ENCODE data around the gene SPTBN5.

The SPTBN5 gene

DNA sequence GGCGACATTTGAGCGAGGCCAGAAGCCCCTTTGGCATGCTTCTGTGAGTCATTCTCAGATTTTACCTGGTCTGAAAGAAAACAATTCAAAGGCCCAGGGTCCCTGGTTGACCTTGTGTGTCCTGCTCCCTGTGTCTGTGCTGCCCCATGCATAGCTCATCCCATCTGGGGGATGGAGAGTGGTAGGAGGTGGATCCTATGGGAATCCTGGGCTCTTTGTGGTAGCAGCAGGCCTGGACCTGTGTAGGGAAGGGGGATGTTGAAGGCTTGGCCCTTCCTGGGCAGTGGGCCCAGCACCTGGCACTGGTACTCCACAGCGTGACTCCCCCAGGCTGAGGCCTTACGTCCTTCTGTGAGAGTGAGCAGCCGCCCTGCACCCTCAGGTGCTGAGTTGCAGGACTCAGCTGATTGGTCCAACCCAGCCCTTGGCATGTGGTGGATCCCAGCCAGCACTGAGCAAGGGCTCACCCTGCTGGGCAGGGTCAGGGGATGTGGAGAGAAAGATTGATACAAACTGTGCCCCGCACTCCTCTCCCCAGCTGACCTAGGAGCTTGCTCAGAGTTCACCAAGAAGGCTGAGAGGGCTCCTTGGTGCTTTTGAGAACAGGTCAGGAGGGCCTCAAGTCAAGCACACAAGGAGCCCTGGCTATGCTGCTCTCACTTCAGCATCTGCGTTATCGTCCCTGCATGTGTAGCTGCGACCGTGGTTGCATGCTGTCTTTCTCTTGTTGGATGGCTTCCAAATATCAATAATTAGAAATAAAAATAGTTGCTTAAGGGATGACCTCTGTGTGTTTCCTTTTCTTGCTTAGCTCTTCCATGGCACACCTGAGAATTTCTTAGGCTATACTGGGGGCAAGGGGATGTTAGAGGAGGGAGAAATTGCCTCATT lies 87.3 kb downstream of the SPTBN5 start:
- Histone ChIP-seq H3K27me3 (ENCODE audit: low read depth, low read length) (no peaks in the 10 kb centered on the region), H3K9ac (ENCODE audit: low read length) (no peak overlapping the region), H4K20me1 (ENCODE audit: insufficient read depth, low read length) (no peaks in the 10 kb centered on the region), H3K9me3 (ENCODE audit: insufficient read depth, low read length) (no peaks in the 10 kb centered on the region), H3K4me1 (ENCODE audit: low read length) (no peaks in the 10 kb centered on the region), H3K4me3 (ENCODE audit: low read length) (no peak overlapping the region), H2AFZ (ENCODE audit: low read depth, low read length) (no peak overlapping the region), H3K4me2 (ENCODE audit: low read length) (no peak overlapping the region), H3K27ac (ENCODE audit: low read length) (no peak overlapping the region), H3K36me3 (replicated peaks; ENCODE audit: low read depth, low read length) (no peaks in the 10 kb centered on the region), H3K79me2 (ENCODE audit: low read length) (no peaks in the 10 kb centered on the region)
- TF ChIP-seq EZH2phosphoT487 (IDR thresholded peaks at IDR 0.05; ENCODE audit: low read depth): no peak

DNA sequence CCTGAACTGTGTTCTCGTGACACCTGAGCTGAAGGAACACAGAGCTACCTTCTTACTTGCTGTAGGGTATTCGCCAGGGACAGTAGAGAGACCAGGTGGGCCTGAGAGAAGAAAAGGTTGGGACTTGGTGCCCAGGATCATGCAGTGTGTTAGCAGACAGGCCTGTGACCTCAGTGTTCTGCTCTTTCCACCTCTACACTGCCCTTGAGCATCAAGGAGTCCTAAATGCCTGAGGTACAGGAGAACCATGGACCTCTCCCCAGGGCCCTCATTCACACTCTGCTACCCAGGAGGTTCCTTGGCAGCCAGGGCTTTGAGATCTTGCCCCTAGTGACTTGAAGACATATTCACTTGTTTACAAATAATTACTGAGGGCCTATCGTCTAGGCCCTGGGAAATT lies 88.1 kb downstream of the SPTBN5 start:
- H3K27ac ChIP-seq (ENCODE audit: low read length): no peak overlapping the region
- H4K20me1 ChIP-seq (ENCODE audit: insufficient read depth, low read length): no peaks in the 10 kb centered on the region
- peaks cover 7% of the 10 kb centered on the region for H3K36me3 ChIP-seq (replicated peaks; ENCODE audit: low read depth, low read length)
- H3K9me3 ChIP-seq (ENCODE audit: insufficient read depth, low read length): no peaks in the 10 kb centered on the region
- H3K4me2 ChIP-seq (ENCODE audit: low read length): no peak overlapping the region
- H3K4me1 ChIP-seq (ENCODE audit: low read length): no peaks in the 10 kb centered on the region
- TF ChIP-seq CTCF (IDR thresholded peaks at IDR 0.05; ENCODE audit: low read depth, low read length) (no peak), EZH2phosphoT487 (IDR thresholded peaks at IDR 0.05; ENCODE audit: low read depth) (no peak)
- H2AFZ ChIP-seq (ENCODE audit: low read depth, low read length): no peak overlapping the region
- H3K27me3 ChIP-seq (ENCODE audit: low read depth, low read length): no peaks in the 10 kb centered on the region
- H3K4me3 ChIP-seq (ENCODE audit: low read length): no peak overlapping the region
- no peak overlapping the region for H3K9ac ChIP-seq (ENCODE audit: low read length)
- no peaks in the 10 kb centered on the region for H3K79me2 ChIP-seq (ENCODE audit: low read length)

DNA sequence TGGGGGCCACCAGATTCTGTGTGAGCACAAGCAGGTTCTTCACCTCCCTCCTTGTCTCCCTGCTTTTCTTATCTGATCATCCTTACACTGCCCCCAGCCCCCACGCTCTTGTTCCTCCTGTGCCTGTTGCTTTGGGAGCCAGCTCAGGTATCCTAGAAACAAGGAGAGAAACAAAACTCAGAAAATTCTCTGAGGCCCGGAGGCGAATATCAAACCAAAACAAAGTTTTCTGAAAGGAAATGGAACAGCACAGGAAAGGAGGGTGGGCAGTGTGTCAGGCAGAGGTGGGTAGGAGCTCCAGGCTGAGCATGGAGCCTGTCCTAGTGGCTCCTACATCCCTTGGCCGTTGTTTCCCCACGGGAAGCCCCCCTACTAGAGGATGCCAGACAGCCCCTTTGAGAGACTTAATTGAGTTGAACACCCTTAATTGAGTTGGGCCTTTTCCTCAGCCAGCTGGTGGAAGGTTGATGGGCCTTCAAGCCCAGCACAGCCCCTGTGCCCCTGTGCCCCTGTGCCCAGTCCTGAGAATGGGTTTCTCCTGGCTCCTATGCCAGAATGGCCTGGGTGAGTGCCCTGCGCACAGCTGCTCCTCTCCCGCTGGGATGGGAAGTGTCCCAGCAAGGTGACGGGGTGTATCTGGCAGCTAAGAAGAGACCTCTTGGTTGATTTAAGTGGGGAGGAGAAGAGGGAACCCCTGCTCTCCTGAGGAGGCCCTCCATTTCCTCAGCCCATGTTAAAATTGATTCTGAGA lies 88.8 kb downstream of the SPTBN5 start:
- H3K27me3 ChIP-seq (ENCODE audit: low read depth, low read length): no peaks in the 10 kb centered on the region

DNA sequence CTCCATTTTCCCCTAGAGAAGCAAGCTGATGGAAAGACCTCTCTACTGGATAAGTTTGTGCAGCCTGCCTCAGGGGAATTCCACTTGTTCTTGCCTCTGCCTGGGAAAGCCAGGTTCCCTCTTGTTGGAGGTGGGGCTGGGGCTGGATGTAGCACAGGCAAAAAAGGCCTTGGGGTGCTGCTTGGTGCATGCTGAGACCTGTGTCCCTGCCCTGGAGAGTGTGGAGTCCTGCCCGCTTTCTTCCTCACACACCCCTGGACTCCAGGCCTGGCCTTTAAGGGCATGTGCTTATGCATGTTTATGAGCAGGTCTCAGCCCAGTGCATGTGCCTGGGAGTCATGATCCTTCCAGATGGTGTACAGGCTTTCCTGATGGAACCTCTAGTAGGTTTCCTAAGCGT lies 89.5 kb downstream of the SPTBN5 start:
- Histone ChIP-seq H3K27ac (ENCODE audit: low read length) (no peak overlapping the region), H3K79me2 (ENCODE audit: low read length) (no peaks in the 10 kb centered on the region), H3K27me3 (ENCODE audit: low read depth, low read length) (no peaks in the 10 kb centered on the region), H2AFZ (ENCODE audit: low read depth, low read length) (no peak overlapping the region), H3K4me1 (ENCODE audit: low read length) (peaks cover 5% of the 10 kb centered on the region), H3K36me3 (replicated peaks; ENCODE audit: low read depth, low read length) (peaks cover 9% of the 10 kb centered on the region), H3K4me3 (ENCODE audit: low read length) (no peak overlapping the region), H3K4me2 (ENCODE audit: low read length) (no peak overlapping the region), H3K9me3 (ENCODE audit: insufficient read depth, low read length) (no peaks in the 10 kb centered on the region), H3K9ac (ENCODE audit: low read length) (no peak overlapping the region), H4K20me1 (ENCODE audit: insufficient read depth, low read length) (no peaks in the 10 kb centered on the region)
- no peak for TF ChIP-seq EZH2phosphoT487 (IDR thresholded peaks at IDR 0.05; ENCODE audit: low read depth)
- no peak for TF ChIP-seq CTCF (IDR thresholded peaks at IDR 0.05; ENCODE audit: low read depth, low read length)

More for the DNA sequence above, 88.8 kb downstream of the SPTBN5 start:
- H3K36me3 ChIP-seq (replicated peaks; ENCODE audit: low read depth, low read length): peaks cover 9% of the 10 kb centered on the region
- no peaks in the 10 kb centered on the region for H3K4me1 ChIP-seq (ENCODE audit: low read length)
- no peak overlapping the region for H3K27ac ChIP-seq (ENCODE audit: low read length)
- no peaks in the 10 kb centered on the region for H4K20me1 ChIP-seq (ENCODE audit: insufficient read depth, low read length)
- no peak overlapping the region for H3K4me3 ChIP-seq (ENCODE audit: low read length)
- H3K9ac ChIP-seq (ENCODE audit: low read length): no peak overlapping the region
- no peaks in the 10 kb centered on the region for H3K9me3 ChIP-seq (ENCODE audit: insufficient read depth, low read length)
- TF ChIP-seq CTCF (IDR thresholded peaks at IDR 0.05; ENCODE audit: low read depth, low read length): no peak
- TF ChIP-seq EZH2phosphoT487 (IDR thresholded peaks at IDR 0.05; ENCODE audit: low read depth): no peak
- H3K4me2 ChIP-seq (ENCODE audit: low read length): no peak overlapping the region
- H3K79me2 ChIP-seq (ENCODE audit: low read length): no peaks in the 10 kb centered on the region
- H2AFZ ChIP-seq (ENCODE audit: low read depth, low read length): no peak overlapping the region
